Stimulated activated CD8-positive, alpha-beta memory T cell treated with anti-CD3 and anti-CD28 coated beads, Interleukin-12 subunit alpha, Interleukin-12 subunit beta, amount 100 ng/mL, for 4 hours (primary cell): ENCODE results near the gene PRKAR2B.
"Not testable (repeated sequence)": the region's sequence is repeated elsewhere in the genome, so short reads cannot be mapped to it uniquely, and the experiment has no call there.

Experiments used
- DNase-seq: peaks from one replicate; pipeline ENCODE4 v3.0.0-alpha.2; 2020; ENCODE audit warnings: low read depth

The PRKAR2B gene

GRCh38 chr7:107048783-107049418 is 4.4 kb downstream of the PRKAR2B start:
- no peak for DNase-seq

DNA sequence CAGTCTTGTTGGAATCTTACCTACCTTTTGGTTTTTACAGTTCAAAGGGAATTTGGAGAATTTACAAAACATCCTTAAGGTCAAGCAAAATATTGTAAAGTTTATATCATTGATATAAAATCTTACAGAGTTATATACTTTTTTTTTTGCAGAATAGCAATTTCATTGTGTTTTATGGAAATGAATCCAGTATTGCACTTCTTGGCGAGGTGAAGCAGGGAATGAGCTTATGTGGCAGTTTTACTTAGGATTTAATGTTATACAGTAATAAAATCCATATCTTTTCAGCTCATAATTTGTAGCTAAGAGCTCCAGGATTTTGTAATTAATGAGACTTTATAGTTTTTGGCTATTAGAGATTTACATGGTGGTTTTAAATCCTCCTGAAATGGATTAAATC is 5.0 kb downstream of the PRKAR2B start:
- no peak for DNase-seq

DNA sequence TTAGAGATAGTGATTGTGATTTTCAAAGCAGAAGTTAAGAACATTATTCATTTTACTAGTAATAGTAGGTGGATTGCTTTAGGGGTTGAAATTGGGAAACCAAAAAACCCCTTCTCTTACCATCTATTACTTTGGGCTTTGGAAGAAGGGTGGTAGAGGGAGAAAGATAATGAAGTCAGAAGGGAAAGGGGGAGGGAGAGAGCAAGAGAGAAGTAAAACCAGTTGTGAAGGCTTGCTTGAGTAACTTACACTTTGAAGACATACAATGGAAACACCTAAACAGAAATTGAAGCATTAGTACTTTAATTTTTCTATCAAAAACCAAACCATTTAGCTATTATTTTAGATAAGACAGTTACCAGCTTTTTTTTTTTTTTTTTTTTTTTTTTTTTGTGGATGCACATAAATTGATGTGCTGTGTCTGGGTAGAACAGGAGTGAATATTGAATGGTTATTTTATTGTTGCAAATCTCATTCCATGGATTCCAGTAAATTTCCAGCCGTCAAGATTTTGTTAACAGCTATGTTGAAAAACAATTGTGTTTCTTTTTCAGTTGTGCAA is 5.5 kb downstream of the PRKAR2B start:
- DNase-seq, result no peak

DNA sequence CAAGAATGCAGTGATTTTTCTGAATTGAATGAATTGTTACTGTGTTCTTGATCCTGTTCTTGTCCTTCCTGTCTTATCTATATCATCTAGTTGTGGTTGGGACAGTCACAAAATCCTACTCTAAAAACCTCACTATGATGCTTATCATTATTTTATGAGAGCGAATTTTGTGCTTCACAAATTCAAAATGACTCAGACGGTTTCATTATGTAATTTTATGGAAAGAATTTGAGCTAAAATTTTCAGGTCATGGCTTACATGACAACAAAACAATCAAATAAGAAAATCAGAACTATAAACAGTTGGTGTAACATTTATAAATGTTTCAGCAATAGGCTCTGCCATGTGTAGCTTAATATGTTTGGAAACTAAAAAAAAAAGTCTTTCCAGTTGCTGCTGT is 6.9 kb downstream of the PRKAR2B start:
- DNase-seq, result no peak

GRCh38 chr7:107054965-107055364 is 10.5 kb downstream of the PRKAR2B start:
- DNase-seq, result not testable (repeated sequence)

DNA sequence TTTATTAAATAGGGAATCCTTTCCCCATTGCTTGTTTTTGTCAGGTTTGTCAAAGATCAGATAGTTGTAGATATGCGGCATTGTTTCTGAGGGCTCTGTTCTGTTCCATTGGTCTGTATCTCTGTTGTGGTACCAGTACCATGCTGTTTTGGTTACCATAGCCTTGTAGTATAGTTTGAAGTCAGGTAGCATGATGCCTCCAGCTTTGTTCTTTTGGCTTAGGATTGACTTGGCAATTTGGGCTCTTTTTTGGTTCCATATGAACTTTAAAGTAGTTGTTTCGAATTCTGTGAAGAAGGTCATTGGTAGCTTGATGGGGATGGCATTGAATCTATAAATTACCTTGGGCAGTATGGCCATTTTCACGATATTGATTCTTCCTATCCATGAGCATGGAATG is 11.6 kb downstream of the PRKAR2B start:
- DNase-seq, result not testable (repeated sequence)

- no peak for DNase-seq
These were observed 12.4 kb downstream of the PRKAR2B start for GRCh38 chr7:107056728-107057473.

DNA sequence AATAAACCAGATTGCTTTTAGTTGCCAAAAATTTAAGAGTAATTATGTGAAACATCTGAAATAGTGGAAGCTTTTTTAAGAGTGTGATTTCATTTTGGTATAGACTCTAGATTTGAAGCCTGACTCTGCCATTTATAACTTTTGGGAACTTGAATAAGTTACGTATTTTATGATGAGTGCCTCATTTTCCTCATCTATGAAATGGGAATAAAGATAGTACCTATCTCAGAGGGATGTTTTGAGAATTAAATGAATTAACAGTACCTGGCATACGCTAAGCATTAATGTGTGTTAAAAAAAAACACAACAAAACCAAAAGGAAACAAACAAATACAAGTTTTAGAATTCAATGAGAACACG is 12.9 kb downstream of the PRKAR2B start:
- no peak for DNase-seq

- no peak for DNase-seq
These were observed 15.0 kb downstream of the PRKAR2B start for GRCh38 chr7:107059468-107059867.

GRCh38 chr7:107063245-107064120 is 19.0 kb downstream of the PRKAR2B start:
- no peak for DNase-seq

DNA sequence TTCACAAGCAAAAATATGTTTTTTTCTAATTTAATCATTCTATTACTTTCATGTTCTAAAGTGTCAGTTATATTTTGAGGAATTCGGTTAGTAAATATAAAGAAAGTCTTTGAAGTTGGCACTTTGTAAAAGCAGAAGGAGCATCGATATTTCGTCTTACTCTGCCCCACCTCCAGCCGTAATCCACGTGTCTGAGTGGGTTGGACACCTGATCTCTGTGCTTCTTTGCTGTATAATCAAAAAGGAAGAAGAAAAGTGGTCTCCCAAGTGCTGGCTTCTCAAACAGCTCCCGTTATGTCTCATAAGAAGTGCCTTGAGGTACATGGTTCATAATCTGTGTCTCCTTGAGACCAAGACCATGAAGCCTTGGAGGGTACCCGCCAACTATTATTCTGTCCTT is 19.8 kb downstream of the PRKAR2B start:
- no peak for DNase-seq

GRCh38 chr7:107065929-107066247 is 21.4 kb downstream of the PRKAR2B start:
- no peak for DNase-seq

GRCh38 chr7:107068156-107068555 is 23.7 kb downstream of the PRKAR2B start:
- DNase-seq, result no peak

- DNase-seq, result no peak
These were observed 25.0 kb downstream of the PRKAR2B start for GRCh38 chr7:107069457-107069856.

DNA sequence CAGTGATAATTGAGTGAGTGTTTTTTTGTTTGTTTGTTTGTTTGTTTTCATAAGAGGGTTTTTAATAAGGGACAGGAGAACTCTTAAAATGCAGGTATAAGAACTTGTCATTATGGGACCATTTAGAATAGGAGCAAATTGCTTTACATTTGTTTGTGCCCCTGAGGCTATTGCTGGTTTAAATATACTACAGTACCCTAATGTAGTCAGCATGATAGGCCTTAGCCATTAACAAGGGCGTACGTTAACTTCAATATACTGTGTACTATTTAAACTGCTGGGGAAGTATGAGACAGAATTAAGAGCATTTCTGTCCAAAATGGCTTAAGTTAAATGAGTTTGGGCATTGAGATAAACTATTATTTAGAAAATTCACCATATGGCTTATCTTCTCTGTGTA is 26.2 kb downstream of the PRKAR2B start:
- no peak for DNase-seq

DNA sequence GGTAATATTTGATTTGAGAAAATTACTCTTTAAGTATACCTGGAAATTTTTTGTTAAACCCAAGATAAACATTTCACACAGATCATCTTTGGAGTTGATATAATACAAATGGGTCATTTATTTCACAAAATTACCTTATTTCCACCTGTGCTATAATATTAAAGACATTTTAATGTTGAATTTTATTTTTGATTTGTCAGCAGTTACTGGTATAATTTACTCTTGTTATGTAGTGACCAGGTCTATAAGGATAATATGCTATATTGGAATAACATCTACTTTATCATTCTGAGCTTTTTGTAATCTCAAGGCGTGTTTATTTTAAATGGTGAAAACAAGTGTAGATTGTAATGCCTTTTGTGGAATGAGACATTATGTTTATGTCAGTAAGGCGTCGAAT is 26.6 kb downstream of the PRKAR2B start:
- DNase-seq, result no peak

DNA sequence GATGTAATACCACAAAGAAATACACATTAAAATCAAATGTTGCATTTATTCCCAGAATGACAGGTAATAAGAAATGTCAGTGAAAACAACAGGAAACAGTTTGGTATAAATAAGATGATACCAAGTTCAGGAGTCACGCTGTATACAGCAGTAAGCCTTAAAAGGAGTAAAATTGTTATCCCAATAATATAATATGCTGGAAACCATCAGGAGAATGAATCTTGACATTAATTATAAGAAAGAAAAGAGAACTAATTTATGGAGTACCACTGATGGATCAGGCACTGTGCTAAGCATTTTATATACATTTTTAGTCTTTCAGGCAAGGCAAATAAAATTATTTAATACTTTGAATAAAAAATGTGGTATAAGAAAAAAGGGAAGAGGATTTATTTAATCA is 27.6 kb downstream of the PRKAR2B start:
- no peak for DNase-seq

GRCh38 chr7:107075863-107076574 is 31.5 kb downstream of the PRKAR2B start:
- DNase-seq, result no peak

DNA sequence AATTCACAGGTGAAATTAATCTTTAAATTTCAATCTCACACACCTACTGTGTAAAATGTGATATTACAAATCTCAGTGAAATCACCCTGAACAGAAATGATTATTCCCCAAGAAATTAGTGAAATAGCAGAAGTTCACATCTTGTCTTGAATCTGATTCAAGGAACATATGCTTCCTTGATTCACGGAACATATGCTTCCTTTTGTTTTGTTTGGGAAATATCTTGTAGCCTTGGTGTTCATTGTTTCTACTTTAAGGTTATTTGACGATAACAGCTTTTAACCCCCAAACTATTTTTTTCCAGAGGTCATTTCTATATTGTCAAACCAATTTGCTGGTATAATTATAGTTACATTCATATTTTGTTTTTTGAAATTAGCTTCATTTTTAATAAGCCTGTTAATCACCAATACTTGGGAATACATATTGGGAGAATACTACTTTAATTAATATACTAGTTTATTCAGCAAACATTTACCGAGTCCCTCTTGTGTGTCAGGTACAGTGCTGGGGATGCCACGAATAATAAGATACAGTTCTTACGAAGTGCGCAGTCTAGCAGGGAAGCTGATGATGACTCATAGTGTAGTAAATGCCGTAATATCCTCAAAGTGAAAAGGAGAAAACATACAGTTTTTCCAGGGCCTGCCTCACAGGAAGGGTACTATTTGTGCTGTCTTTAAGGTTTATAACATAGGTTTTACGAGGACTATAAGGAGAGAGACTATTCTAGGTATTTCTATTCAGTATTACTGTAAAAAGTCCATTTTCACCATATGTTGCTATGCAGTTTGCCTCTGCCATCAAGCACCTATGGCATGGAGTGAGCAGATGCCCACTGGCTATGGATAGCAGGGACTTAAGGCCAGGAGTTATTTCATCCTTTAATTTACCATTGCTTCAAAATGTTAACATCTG is 32.5 kb downstream of the PRKAR2B start:
- no peak for DNase-seq

DNA sequence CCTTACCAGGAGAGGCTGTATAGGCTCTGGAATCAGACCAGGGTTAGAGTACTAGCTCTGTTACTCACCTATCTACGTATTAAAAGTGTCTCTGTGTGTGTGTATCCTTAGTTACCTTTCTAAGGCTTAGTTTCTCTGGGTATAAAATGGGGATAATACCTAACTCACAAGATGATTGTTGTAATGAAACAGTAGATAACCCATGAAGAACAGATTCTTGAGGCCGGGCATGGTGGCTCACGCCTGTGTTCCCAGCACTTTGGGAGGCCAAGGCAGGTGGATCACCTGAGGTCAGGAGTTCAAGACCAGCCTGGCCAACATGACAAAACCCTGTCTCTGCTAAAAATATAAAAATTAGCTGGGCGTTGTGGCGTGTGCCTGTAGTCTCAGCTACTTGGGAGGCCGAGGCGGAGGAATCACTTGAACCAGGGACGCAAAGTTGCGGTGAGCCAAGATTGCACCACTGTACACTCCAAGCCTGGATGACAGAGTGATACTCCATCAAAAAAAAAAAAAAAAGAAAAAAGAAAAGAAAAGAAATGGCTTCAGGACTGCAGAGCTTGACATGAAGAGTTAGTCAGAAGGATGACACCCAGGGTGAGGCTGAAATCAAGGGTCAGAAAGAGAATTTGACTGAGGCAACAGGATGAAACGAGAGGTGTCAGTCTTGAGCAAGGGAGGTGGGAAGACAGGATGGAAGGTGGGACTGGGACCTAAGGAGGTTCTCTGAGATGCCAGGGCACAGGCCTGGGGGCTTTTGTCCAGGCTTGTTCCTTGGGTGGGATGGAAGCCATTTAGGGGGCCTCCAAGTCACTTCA is 33.4 kb downstream of the PRKAR2B start:
- DNase-seq, result no peak
